KMS-11 (cell line): ENCODE measurements around the gene EXOSC5.

Experiments used
- H2AFZ ChIP-seq: fragments of 200-600 bp; sonication (generic); 2 replicates; pipeline ENCODE4 v1.6.1; 2016; ENCODE audit warnings: antibody characterized with exemption, mixed run types, low read depth
- H3K27ac ChIP-seq: fragments of 200-600 bp; sonication (generic); 2 replicates; pipeline ENCODE4 v1.6.1; 2016; ENCODE audit warnings: mild to moderate bottlenecking, mixed run types
- H3K27me3 ChIP-seq: fragments of 200-600 bp; sonication (generic); 2 replicates; pipeline ENCODE4 v1.6.1; 2017; ENCODE audit warnings: mild to moderate bottlenecking, low read depth, mixed run types, moderate library complexity; ENCODE audit not compliant: insufficient read depth
- H3K36me3 ChIP-seq: fragments of 200-600 bp; sonication (generic); 2 replicates; pipeline ENCODE4 v1.6.1; 2017; ENCODE audit warnings: mild to moderate bottlenecking, mixed run types; ENCODE audit not compliant: insufficient read depth
- H3K4me1 ChIP-seq: fragments of 200-600 bp; sonication (generic); 2 replicates; pipeline ENCODE4 v1.6.1; 2016; ENCODE audit warnings: mild to moderate bottlenecking, low read depth, mixed run types; ENCODE audit not compliant: poor library complexity, severe bottlenecking
- H3K4me2 ChIP-seq: fragments of 200-600 bp; sonication (generic); 2 replicates; pipeline ENCODE4 v1.7.0; 2016; ENCODE audit warnings: mild to moderate bottlenecking, mixed run types
- H3K4me3 ChIP-seq: fragments of 200-600 bp; sonication (generic); IDR thresholded peaks from 2 replicates; pipeline ENCODE4 v1.6.1; 2017; ENCODE audit warnings: low read depth, low read length, mixed read lengths; ENCODE audit not compliant: insufficient read depth
- H3K79me2 ChIP-seq: fragments of 200-600 bp; sonication (generic); 2 replicates; pipeline ENCODE4 v1.6.1; 2016; ENCODE audit warnings: low read depth, mixed run types; ENCODE audit not compliant: insufficient read depth
- H3K9ac ChIP-seq: fragments of 200-600 bp; sonication (generic); 2 replicates; pipeline ENCODE4 v1.6.1; 2016; ENCODE audit warnings: mild to moderate bottlenecking, mixed run types
- H4K20me1 ChIP-seq: fragments of 200-600 bp; sonication (generic); 2 replicates; pipeline ENCODE4 v1.6.1; 2016; ENCODE audit warnings: mild to moderate bottlenecking, mixed run types; ENCODE audit not compliant: insufficient read depth
- TF ChIP-seq, protein P1 (sequence below): fragments of 200-600 bp; sonication (generic); conservative IDR thresholded peaks from 2 replicates; pipeline ENCODE4 v1.6.1; 2017; ENCODE audit warnings: low read depth, mild to moderate bottlenecking, antibody characterized with exemption, low read length, moderate library complexity, mixed read lengths

The EXOSC5 gene

DNA sequence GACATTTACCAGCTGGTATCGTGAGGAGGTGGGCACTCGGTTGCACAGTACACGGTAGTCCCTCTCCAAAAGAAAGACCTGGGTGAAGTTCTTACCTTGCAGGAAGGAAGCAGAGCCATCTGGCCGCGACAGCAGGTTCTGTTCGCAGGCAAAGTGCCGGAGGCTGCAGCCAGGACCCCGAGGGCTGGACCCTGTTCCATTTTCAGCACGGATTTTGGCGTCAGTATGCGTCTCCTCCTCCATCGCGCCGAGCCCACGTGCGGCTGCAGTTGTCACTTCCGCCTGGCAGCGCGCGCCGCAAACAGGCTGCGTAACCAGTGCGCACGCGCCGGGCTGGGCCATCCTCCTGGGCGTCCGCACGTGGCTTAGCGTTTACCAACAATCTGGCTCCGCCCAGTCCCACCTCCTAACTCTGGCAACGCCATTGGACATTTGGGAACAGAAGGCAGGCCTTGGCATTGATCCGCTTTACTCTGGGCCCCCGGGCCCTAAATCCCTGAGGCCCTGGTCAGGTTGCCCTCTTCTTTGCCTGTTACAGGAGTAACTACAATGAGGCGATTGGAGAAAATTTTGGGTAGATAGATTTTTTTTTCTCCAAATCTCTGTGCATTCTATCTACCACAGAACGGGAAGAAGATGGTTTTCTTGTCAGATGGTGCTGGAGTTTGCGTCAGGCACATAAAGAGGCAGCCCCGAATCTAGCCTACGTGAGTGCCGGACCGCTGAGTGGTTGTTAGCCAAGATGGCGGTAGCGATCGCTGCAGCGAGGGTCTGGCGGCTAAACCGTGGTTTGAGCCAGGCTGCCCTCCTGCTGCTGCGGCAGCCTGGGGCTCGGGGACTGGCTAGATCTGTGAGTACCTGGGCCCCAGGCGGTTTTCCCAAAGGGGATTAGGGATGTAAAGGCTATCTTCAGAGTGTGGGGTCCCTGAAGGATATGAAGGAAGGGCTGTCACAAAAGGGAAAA lies at the start of gene EXOSC5, which contains the start of gene BCKDHA:
Gene EXOSC5, minus strand, starts transcription at position 274 of the 964 bp plus-strand sequence. Its CDS starts 31 bp downstream, at position 243.
Gene BCKDHA, plus strand, starts transcription at position 733 of the 964 bp plus-strand sequence. Its CDS starts 10 bp downstream, at position 743.
- Histone ChIP-seq H2AFZ (peak within 1 kb of the TSS; percentile 50; the same call in 1 of the 2 replicates), H3K36me3 (no peaks in the 10 kb centered on the region), H3K4me2 (peak within 1 kb of the TSS; percentile 83), H3K27me3 (no peaks in the 10 kb centered on the region), H3K4me3 (no peak within 1 kb of the TSS), H3K9ac (peak within 1 kb of the TSS; percentile 85), H3K4me1 (peaks cover 43% of the 10 kb centered on the region), H3K79me2 (peaks cover 70% of the 10 kb centered on the region), H4K20me1 (no peaks in the 10 kb centered on the region), H3K27ac (peak within 1 kb of the TSS; percentile 78)
- TF ChIP-seq, protein P1, sequence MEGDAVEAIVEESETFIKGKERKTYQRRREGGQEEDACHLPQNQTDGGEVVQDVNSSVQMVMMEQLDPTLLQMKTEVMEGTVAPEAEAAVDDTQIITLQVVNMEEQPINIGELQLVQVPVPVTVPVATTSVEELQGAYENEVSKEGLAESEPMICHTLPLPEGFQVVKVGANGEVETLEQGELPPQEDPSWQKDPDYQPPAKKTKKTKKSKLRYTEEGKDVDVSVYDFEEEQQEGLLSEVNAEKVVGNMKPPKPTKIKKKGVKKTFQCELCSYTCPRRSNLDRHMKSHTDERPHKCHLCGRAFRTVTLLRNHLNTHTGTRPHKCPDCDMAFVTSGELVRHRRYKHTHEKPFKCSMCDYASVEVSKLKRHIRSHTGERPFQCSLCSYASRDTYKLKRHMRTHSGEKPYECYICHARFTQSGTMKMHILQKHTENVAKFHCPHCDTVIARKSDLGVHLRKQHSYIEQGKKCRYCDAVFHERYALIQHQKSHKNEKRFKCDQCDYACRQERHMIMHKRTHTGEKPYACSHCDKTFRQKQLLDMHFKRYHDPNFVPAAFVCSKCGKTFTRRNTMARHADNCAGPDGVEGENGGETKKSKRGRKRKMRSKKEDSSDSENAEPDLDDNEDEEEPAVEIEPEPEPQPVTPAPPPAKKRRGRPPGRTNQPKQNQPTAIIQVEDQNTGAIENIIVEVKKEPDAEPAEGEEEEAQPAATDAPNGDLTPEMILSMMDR: no peak

DNA sequence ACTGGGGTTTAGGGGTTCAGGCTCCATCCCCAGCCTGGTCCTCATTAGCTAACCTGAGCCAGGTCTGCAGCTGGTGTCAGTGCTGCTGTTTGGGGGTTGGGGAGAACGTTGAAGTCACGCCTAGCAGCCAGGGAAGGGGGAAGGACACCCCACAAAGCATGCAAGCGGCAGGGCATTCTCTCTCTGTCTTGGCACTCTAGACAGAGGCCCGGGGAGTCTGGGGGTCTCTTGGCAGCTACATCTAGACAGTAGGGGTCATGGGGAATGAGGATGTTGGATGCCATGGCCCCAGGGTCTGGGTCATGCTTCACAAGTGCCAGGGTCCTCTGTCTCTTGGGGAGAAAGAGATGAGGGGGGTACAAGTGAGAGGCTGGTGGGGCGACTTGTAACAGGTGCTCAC lies 48.4 kb upstream of the EXOSC5 start:
- no peak overlapping the region for H2AFZ ChIP-seq
- no peaks in the 10 kb centered on the region for H3K36me3 ChIP-seq
- no peaks in the 10 kb centered on the region for H4K20me1 ChIP-seq
- H3K4me3 ChIP-seq: no peak overlapping the region
- no peak overlapping the region for H3K9ac ChIP-seq
- TF ChIP-seq, protein P1: no peak
- H3K27ac ChIP-seq: no peak overlapping the region
- H3K4me1 ChIP-seq: peaks cover 10% of the 10 kb centered on the region
- H3K27me3 ChIP-seq: peaks cover 5% of the 10 kb centered on the region; the same call in 1 of the 2 replicates
- H3K4me2 ChIP-seq: no peak overlapping the region
- H3K79me2 ChIP-seq: no peaks in the 10 kb centered on the region

DNA sequence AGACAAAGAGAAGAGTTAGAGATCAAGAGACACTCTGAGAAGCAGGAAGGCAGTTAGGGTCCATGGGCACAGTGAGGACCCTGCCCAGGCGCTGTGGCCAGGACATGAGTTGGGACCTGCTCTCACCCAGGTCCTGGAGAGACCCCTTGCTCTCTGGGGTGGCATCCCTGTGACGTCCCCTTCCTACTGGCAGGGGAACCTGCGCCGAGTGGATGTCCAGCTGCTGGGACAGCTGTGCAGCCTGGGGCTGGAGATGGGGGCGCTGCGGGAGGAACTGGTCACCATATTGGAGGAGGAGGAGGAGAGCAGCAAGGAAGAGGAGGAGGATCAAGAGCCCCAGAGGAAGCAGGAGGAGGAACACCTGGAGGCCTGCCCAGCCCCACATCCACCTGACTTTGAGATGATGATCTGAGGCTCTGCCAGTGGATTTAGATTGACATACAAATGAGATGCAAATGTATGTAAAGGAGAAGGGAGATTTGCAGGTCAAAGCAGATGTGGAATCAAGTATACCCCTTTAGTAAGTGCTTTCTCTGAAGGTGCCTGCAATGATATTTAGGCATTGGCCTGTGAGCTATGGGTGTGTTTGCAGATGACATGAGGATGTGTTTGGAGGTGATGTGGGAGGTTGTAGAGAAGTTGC lies 46.8 kb upstream of the EXOSC5 start:
- Histone ChIP-seq H2AFZ (no peak overlapping the region), H3K36me3 (no peaks in the 10 kb centered on the region), H4K20me1 (no peaks in the 10 kb centered on the region), H3K79me2 (peaks cover 4% of the 10 kb centered on the region; the same call in 1 of the 2 replicates), H3K4me1 (peaks cover 9% of the 10 kb centered on the region), H3K4me3 (no peak overlapping the region), H3K27me3 (peaks cover 5% of the 10 kb centered on the region; the same call in 1 of the 2 replicates), H3K27ac (no peak overlapping the region), H3K9ac (no peak overlapping the region), H3K4me2 (no peak overlapping the region)
- TF ChIP-seq, protein P1: no peak

DNA sequence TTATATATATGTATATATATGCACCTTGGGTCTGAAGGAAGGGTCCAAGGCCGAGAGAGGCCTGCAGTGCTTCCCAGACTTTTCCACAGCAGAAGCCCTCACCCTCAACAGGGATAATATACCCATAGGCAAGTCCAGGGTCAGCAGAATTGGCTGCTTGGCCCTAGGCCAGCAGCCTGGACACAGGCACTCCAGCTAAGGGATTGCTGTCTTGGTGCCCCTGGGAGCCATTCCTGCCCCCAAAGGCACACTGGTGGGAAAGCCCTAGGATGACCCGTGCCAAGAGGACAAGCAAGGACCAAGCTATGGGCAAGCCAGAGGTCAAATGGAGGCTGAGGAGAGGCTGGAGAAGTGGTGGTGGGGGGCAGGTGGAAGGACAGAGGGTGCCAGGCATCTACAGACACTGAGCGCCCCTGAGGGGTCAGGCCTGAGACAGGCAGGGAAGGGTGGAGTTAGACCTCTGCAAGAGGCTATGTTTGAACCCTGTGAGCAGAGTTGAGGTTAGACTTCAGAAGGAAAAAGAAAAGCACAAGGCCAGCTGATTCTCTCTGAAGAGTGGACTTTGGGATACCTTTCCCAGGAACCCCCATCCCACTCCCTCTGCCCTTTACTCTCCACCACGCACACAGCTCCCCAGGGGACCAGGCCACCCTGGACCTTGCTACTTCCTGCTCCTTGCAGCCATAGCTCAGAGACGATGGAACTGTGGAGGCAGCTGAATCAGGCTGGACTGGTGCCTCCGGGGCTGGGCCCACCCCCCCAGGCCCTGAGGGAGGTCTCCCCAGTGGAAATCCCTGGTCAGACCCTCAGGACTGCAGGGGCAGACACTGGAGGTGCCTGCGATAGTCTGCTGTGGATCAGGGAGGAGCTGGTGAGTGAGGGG lies 45.6 kb upstream of the EXOSC5 start, which contains the start of gene ERICH4:
Gene ERICH4, plus strand, starts transcription at position 684 of the 883 bp plus-strand sequence. Its CDS starts 14 bp downstream, at position 698.
- H2AFZ ChIP-seq: 0 out of 2 replicates have a peak within 1 kb of the TSS, but pooled peaks have one; percentile 14
- no peak within 1 kb of the TSS for H3K4me3 ChIP-seq
- H3K27ac ChIP-seq: no peak within 1 kb of the TSS
- no peaks in the 10 kb centered on the region for H4K20me1 ChIP-seq
- TF ChIP-seq, protein P1: no peak
- no peaks in the 10 kb centered on the region; the same call in 1 of the 2 replicates for H3K27me3 ChIP-seq
- peaks cover 12% of the 10 kb centered on the region; the same call in 1 of the 2 replicates for H3K79me2 ChIP-seq
- no peak within 1 kb of the TSS for H3K9ac ChIP-seq
- H3K4me2 ChIP-seq: no peak within 1 kb of the TSS
- no peaks in the 10 kb centered on the region for H3K36me3 ChIP-seq
- H3K4me1 ChIP-seq: peaks cover 15% of the 10 kb centered on the region
